ENCODE results near the gene DCXR.
A peak's percentile ranks its signal among the peaks of the same experiment; 100 is the strongest.

Gene DCXR

DNA sequence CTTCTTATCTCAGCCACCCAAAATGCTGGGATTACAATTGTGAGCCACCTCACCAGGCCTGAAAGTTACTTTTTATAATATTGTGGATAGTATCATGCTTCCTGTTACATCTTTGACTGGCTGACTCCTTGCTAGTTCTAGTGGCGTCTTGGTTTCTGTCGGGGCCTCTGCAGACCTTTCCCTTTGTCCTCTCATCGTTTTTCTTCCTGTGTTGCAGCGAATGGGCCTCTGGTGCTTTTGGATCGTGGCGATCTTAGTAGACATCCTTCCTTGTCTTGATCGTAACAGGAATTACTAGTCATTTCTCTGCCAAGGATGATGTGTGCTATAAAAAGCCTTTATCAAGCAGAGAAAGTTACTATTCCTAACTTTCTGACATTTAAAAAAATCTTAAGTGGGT lies 39.3 kb downstream of the DCXR start:
- Mint-ChIP-seq H3K36me3 (ENCODE audit: low read depth) (peaks cover 14% of the 10 kb centered on the region), H3K27me3 (ENCODE audit: low read depth, poor library complexity) (no peaks in the 10 kb centered on the region), H3K27ac (peak overlapping the region; percentile 88), H3K4me1 (peaks cover 69% of the 10 kb centered on the region), H3K9me3 (no peaks in the 10 kb centered on the region), H3K4me3 (no peak overlapping the region)
- DNase-seq: no peak
- TF ChIP-seq, protein P1, sequence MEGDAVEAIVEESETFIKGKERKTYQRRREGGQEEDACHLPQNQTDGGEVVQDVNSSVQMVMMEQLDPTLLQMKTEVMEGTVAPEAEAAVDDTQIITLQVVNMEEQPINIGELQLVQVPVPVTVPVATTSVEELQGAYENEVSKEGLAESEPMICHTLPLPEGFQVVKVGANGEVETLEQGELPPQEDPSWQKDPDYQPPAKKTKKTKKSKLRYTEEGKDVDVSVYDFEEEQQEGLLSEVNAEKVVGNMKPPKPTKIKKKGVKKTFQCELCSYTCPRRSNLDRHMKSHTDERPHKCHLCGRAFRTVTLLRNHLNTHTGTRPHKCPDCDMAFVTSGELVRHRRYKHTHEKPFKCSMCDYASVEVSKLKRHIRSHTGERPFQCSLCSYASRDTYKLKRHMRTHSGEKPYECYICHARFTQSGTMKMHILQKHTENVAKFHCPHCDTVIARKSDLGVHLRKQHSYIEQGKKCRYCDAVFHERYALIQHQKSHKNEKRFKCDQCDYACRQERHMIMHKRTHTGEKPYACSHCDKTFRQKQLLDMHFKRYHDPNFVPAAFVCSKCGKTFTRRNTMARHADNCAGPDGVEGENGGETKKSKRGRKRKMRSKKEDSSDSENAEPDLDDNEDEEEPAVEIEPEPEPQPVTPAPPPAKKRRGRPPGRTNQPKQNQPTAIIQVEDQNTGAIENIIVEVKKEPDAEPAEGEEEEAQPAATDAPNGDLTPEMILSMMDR (IDR thresholded peaks at IDR 0.05): no peak

- Mint-ChIP-seq H3K27ac (peak overlapping the region; percentile 19), H3K27me3 (ENCODE audit: low read depth, poor library complexity) (no peaks in the 10 kb centered on the region), H3K9me3 (no peaks in the 10 kb centered on the region), H3K36me3 (ENCODE audit: low read depth) (peaks cover 14% of the 10 kb centered on the region), H3K4me3 (no peak overlapping the region), H3K4me1 (peaks cover 75% of the 10 kb centered on the region)
- TF ChIP-seq, protein P1 (IDR thresholded peaks at IDR 0.05): no peak
- no peak for DNase-seq
These were observed 40.6 kb downstream of the DCXR start for GRCh38 chr17:81996757-81997441.

DNA sequence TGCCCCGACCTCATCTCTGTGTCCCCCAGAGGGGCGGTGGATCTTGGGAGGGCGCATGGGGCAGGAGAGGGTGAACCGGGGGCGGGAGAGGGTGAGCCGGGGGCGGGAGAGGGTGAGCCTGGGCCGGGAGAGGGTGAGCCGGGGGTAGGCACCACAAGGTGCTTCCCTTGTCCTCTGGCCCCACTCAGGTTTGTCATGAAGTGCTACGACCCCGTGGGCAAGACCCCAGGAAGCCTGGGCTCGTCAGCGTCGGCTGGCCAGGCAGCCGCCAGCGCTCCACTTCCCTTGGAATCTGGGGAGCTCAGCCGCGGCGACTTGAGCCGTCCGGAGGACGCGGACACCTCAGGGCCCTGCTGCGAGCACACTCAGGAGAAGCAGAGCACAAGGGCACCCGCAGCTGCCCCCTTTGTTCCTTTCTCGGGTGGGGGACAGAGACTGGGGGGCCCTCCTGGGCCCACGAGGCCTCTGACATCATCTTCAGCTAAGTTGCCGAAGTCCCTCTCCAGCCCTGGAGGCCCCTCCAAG lies 41.2 kb downstream of the DCXR start:
- peak overlapping the region; percentile 19 for H3K27ac Mint-ChIP-seq
- no peaks in the 10 kb centered on the region for H3K27me3 Mint-ChIP-seq (ENCODE audit: low read depth, poor library complexity)
- no peak overlapping the region for H3K4me3 Mint-ChIP-seq
- DNase-seq: no peak
- peaks cover 75% of the 10 kb centered on the region for H3K4me1 Mint-ChIP-seq
- H3K9me3 Mint-ChIP-seq: no peaks in the 10 kb centered on the region
- TF ChIP-seq, protein P1 (IDR thresholded peaks at IDR 0.05): no peak
- H3K36me3 Mint-ChIP-seq (ENCODE audit: low read depth): peaks cover 14% of the 10 kb centered on the region

DNA sequence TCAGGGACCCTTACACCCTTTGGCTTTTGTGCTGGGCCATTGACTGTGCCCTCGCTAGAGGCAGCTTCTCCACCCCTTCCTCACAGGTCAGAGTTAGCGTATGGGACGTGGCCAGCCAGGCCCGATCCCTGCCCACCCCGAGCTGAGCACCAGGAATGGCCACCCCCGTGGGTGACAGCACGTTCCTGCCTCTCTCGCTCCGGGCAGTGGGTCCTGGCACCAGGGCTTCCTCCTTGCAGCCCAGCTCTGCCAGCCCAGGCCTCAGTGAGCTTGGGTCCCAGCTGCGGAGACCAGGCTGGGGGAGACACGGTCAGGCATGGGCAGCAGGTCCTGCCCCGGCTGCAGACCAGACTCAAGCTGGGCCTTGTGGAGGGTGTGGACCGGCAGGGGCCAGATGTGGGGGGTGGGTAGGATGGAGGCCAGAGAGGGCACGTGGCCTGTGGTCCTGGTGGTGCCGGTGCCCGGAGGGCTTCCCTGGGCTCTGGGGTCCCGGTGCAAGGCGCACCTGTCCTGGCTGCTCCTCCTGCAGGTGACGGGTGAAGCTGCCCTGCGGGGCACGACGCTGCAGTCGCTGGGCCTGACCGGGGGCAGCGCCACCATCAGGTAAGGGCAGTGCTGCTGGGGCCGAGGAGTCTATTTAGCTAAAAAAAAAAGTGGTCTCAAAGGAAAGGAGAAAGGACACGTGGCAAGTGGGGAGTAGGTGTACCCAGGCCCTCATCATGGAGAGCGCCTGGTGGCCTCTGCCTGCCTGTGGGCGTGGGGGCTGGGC lies 41.9 kb downstream of the DCXR start:
- no peak for DNase-seq
- Mint-ChIP-seq H3K36me3 (ENCODE audit: low read depth) (peaks cover 16% of the 10 kb centered on the region), H3K9me3 (peaks cover under 1% of the 10 kb centered on the region), H3K4me3 (no peak overlapping the region), H3K27me3 (ENCODE audit: low read depth, poor library complexity) (no peaks in the 10 kb centered on the region), H3K4me1 (peaks cover 79% of the 10 kb centered on the region), H3K27ac (no peak overlapping the region)
- TF ChIP-seq, protein P1 (IDR thresholded peaks at IDR 0.05): no peak

- H3K4me3 Mint-ChIP-seq: no peak overlapping the region
- peaks cover 3% of the 10 kb centered on the region for H3K9me3 Mint-ChIP-seq
- H3K27me3 Mint-ChIP-seq (ENCODE audit: low read depth, poor library complexity): no peaks in the 10 kb centered on the region
- H3K27ac Mint-ChIP-seq: no peak overlapping the region
- peaks cover 77% of the 10 kb centered on the region for H3K4me1 Mint-ChIP-seq
- no peak for DNase-seq
- TF ChIP-seq, protein P1 (IDR thresholded peaks at IDR 0.05): no peak
- peaks cover 24% of the 10 kb centered on the region for H3K36me3 Mint-ChIP-seq (ENCODE audit: low read depth)
These were observed 42.7 kb downstream of the DCXR start for GRCh38 chr17:81994593-81995462.

Data from nephron progenitor cell (in vitro differentiated cells).